ENCODE data around the gene CALD1.

The CALD1 gene

DNA sequence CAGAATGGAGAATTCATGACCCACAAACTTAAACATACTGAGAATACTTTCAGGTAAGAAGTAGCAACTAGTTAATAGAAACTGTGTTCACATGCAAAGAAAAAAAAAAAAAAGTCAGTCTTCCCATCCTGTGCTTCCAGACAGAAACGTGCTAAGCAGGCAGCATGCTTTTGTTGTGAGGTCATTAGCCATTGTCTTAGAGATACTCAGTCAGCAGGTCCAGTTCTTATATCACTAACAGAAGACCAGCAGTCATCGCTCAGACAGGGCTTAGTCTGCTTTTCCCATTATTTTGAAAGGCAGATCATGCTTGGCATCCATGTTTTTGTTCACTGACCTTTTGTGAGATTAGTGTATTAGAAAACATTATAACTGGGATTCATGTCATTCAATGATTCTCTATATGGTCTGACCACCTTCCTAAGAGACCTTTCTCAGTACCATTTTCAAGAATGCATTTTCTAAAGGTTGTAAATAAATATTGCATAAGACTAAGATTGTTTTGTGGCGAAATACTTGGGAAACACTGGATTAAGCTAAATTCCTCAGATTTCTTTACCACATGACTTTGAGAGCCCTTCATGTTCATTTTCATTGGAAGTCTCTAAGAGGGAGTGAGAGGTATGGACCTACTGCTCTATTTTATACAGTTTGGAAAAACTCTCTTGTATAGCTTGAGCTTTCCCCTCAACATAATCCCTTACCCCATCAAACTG lies 161.9 kb downstream of the CALD1 start:
- ATAC-seq (replicated peaks; ENCODE audit: extremely low read depth, poor library complexity, severe bottlenecking) (no peak), DNase-seq (ENCODE audit: low spot score in 2 of 2) (no peak)
- Mint-ChIP-seq H3K4me1 (no peaks in the 10 kb centered on the region), H3K27me3 (no peaks in the 10 kb centered on the region), H3K9me3 (no peaks in the 10 kb centered on the region), H3K36me3 (ENCODE audit: insufficient read depth) (peaks cover 4% of the 10 kb centered on the region), H3K27ac (ENCODE audit: low read depth) (no peak overlapping the region), H3K4me3 (no peak overlapping the region)

DNA sequence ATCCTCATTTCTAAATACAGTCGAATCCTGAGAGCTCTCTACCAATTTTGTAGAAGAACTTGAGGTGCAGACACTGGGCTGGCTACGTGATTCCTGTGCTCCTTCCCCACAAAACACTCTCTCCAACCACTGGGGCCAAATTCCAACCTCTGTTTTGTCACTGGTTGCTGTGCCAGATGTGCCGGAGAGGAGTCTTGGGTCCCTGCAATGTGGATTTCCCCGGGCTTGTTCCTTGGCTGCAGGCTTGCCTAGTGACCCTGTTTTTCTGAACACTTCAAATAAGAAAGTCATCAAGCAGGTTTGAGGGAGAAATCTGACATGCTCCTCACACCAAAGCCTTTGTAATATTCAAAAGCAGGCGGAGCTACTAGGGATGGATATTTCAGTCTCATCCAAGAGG lies 162.5 kb downstream of the CALD1 start:
- ATAC-seq (replicated peaks; ENCODE audit: extremely low read depth, poor library complexity, severe bottlenecking) (no peak), DNase-seq (ENCODE audit: low spot score in 2 of 2) (no peak)
- Mint-ChIP-seq H3K9me3 (no peaks in the 10 kb centered on the region), H3K27ac (ENCODE audit: low read depth) (no peak overlapping the region), H3K4me3 (no peak overlapping the region), H3K36me3 (ENCODE audit: insufficient read depth) (peaks cover 4% of the 10 kb centered on the region), H3K27me3 (peaks cover 5% of the 10 kb centered on the region), H3K4me1 (no peaks in the 10 kb centered on the region)

DNA sequence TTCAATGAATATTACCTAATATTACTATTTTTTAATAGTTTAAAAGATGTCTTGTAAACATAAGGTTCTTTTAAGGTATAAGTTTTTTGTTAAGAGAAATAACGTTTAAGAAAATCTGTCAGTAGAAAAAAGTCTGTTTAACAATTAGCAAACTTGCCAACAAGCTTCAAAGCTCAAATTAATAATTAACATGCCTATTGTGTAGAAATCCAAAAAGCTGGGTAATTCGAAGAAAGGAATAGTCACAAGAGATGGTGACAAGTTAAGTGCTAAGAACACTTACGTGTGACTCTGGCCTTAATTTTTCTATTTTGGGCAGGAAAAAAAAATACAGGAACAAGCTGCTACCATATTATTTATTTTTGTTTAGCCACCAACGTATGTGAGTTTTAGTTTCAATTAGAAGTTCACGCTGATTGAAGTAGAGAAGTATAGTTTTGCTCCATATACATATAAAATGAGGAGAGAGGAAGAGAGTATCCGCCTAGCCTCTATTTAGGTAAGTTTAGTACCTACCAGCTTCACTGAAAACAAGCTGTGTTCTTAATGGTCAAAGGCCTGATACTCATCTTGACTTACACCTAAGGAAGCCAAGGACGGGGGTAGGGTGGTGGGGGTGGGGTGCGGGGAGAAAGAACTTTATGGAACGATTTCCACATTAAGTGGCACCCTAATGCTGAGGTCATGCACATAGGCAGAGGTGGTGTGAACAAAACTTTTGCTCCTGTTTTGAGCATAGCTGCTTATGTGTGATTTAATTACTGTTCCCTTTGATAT lies 163.4 kb downstream of the CALD1 start:
- Mint-ChIP-seq H3K27ac (ENCODE audit: low read depth) (no peak overlapping the region), H3K4me1 (no peaks in the 10 kb centered on the region), H3K27me3 (peaks cover 14% of the 10 kb centered on the region), H3K4me3 (no peak overlapping the region), H3K36me3 (ENCODE audit: insufficient read depth) (peaks cover 4% of the 10 kb centered on the region), H3K9me3 (no peaks in the 10 kb centered on the region)
- DNase-seq (ENCODE audit: low spot score in 2 of 2) = no peak
- no peak for ATAC-seq (replicated peaks; ENCODE audit: extremely low read depth, poor library complexity, severe bottlenecking)

DNA sequence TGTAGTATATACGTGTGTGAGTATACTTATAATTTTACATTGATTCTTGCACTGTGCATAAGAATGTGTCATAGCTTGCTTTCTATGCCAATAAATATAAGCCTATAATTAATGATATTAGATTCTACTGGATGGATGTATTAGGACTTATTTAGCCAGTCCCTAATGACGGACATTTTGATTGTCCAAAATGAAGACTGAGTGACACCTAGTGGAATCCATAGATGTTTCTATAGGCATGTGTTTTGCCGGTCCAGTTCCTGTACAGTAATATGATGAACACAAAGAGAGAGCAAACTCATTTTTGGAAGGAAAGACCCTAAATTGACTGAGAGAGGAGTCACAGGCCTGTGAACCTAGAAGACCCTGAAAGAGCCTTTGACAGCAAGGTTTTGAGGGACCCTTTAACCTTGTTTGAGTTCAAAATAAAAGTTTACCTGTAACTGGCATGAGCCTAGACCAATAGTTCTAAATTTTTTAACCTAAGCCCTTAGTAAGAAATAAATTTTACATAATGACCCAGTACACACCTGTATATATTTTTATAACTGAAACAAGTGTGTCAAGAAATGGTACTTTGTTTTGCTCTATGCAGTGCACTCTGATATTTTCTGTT lies 164.5 kb downstream of the CALD1 start:
- Mint-ChIP-seq H3K9me3 (no peaks in the 10 kb centered on the region), H3K4me1 (no peaks in the 10 kb centered on the region), H3K27me3 (peaks cover 15% of the 10 kb centered on the region), H3K4me3 (no peak overlapping the region), H3K36me3 (ENCODE audit: insufficient read depth) (peaks cover 4% of the 10 kb centered on the region), H3K27ac (ENCODE audit: low read depth) (no peak overlapping the region)
- no peak for ATAC-seq (replicated peaks; ENCODE audit: extremely low read depth, poor library complexity, severe bottlenecking)
- DNase-seq (ENCODE audit: low spot score in 2 of 2) = no peak

DNA sequence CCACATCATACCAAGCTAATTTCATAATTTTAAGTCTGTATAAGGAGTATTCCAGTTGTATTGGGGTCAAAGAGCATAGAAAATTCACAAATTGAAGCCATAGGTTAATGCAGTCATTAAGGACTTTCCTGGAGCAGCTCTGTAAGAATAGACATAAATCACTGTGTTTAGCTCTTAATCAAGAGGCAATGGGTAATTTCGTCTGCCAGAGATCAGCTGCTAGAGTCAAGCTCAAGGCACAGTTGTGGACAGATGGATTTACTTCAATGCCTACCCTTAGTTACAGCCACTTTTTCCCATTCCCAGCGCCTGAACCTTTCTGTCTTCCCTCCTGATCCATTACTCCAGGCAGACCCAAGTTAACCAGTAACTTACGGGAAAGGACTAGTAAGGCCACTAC lies 166.3 kb downstream of the CALD1 start:
- DNase-seq (ENCODE audit: low spot score in 2 of 2) (no peak), ATAC-seq (replicated peaks; ENCODE audit: extremely low read depth, poor library complexity, severe bottlenecking) (no peak)
- no peaks in the 10 kb centered on the region for H3K4me1 Mint-ChIP-seq
- H3K36me3 Mint-ChIP-seq (ENCODE audit: insufficient read depth) = peaks cover 4% of the 10 kb centered on the region
- peaks cover 25% of the 10 kb centered on the region for H3K27me3 Mint-ChIP-seq
- H3K4me3 Mint-ChIP-seq = no peak overlapping the region
- no peak overlapping the region for H3K27ac Mint-ChIP-seq (ENCODE audit: low read depth)
- H3K9me3 Mint-ChIP-seq = no peaks in the 10 kb centered on the region

DNA sequence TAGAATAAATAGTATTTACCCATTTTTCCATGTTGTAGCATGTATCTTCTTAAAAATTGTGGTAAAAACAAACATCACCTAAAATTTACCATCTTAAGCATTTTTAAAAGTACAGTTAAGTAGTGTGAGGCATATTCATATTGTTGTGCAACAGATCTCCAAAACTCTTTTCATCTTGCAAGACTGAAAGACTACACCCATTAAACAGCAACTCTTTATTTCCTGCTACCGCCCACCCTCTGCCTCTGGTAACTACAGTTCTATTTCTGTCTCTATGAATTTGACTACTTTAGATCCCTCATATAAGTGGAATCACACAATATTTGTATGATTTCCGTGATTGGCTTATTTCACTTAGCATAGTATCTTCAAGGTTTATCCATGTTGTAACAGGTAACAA lies 166.8 kb downstream of the CALD1 start:
- DNase-seq (ENCODE audit: low spot score in 2 of 2) (no peak), ATAC-seq (replicated peaks; ENCODE audit: extremely low read depth, poor library complexity, severe bottlenecking) (no peak)
- Mint-ChIP-seq H3K4me1 (no peaks in the 10 kb centered on the region), H3K36me3 (ENCODE audit: insufficient read depth) (peaks cover 4% of the 10 kb centered on the region), H3K9me3 (no peaks in the 10 kb centered on the region), H3K27ac (ENCODE audit: low read depth) (no peak overlapping the region), H3K27me3 (peaks cover 25% of the 10 kb centered on the region), H3K4me3 (no peak overlapping the region)

DNA sequence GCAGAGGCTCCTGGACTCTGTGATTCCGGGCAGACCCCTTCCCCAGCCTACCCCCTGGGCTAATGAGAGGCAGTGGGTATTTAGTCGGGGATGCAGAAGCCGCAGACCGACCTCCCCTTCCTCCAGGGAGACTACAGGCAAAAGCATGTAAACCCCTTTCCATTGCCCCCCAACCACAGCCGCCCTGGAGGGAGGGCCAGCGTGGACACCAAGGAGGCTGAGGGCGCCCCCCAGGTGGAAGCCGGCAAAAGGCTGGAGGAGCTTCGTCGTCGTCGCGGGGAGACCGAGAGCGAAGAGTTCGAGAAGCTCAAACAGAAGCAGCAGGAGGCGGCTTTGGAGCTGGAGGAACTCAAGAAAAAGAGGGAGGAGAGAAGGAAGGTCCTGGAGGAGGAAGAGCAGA lies 167.9 kb downstream of the CALD1 start:
- H3K4me3 Mint-ChIP-seq = no peak overlapping the region
- peaks cover 25% of the 10 kb centered on the region for H3K27me3 Mint-ChIP-seq
- no peak for DNase-seq (ENCODE audit: low spot score in 2 of 2)
- no peaks in the 10 kb centered on the region for H3K9me3 Mint-ChIP-seq
- no peak for ATAC-seq (replicated peaks; ENCODE audit: extremely low read depth, poor library complexity, severe bottlenecking)
- peaks cover 4% of the 10 kb centered on the region for H3K36me3 Mint-ChIP-seq (ENCODE audit: insufficient read depth)
- H3K27ac Mint-ChIP-seq (ENCODE audit: low read depth) = no peak overlapping the region
- H3K4me1 Mint-ChIP-seq = no peaks in the 10 kb centered on the region

DNA sequence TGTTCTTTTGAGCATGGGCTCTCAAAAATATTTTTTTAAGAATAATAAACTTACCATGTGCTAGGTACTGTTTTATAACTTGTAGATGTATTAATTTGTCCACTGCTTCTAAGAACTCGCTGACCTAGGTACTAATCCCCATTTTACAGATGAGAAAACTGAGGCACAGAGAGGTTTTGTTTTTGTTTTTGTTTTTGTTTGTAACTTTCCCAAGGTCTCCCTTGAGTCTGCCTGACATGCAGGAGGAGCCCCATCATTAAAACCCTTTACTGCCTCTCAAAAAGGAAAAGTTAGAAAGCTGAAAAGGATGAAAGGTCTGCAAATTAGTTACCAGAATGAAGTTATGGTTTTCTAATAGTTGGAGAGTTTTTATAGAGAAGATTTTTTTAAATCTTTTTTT lies 168.4 kb downstream of the CALD1 start:
- peaks cover 25% of the 10 kb centered on the region for H3K27me3 Mint-ChIP-seq
- no peaks in the 10 kb centered on the region for H3K4me1 Mint-ChIP-seq
- DNase-seq (ENCODE audit: low spot score in 2 of 2) (no peak), ATAC-seq (replicated peaks; ENCODE audit: extremely low read depth, poor library complexity, severe bottlenecking) (no peak)
- H3K9me3 Mint-ChIP-seq = no peaks in the 10 kb centered on the region
- H3K27ac Mint-ChIP-seq (ENCODE audit: low read depth) = no peak overlapping the region
- peaks cover 4% of the 10 kb centered on the region for H3K36me3 Mint-ChIP-seq (ENCODE audit: insufficient read depth)
- no peak overlapping the region for H3K4me3 Mint-ChIP-seq

DNA sequence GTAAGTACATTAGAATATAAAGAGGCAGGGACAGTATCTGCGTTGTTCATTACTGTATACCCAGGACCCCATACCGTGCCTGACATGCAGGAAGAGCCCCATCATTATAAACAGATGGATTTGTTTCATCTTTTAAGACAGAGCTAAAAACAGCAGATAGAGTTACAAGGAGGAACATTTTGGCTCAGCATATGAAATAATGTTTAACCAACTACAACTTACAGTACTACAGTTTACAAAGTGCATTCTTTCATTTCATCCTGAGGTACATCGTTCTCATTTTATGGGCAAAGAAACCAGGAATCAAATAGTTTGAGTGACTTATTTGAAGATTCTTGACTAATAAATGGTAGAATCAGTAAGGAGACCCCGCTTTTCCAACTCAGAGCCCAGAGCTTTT lies 168.8 kb downstream of the CALD1 start:
- DNase-seq (ENCODE audit: low spot score in 2 of 2) (no peak), ATAC-seq (replicated peaks; ENCODE audit: extremely low read depth, poor library complexity, severe bottlenecking) (no peak)
- Mint-ChIP-seq H3K9me3 (no peaks in the 10 kb centered on the region), H3K27ac (ENCODE audit: low read depth) (no peak overlapping the region), H3K36me3 (ENCODE audit: insufficient read depth) (peaks cover 1% of the 10 kb centered on the region), H3K27me3 (peaks cover 25% of the 10 kb centered on the region), H3K4me1 (no peaks in the 10 kb centered on the region), H3K4me3 (no peak overlapping the region)

DNA sequence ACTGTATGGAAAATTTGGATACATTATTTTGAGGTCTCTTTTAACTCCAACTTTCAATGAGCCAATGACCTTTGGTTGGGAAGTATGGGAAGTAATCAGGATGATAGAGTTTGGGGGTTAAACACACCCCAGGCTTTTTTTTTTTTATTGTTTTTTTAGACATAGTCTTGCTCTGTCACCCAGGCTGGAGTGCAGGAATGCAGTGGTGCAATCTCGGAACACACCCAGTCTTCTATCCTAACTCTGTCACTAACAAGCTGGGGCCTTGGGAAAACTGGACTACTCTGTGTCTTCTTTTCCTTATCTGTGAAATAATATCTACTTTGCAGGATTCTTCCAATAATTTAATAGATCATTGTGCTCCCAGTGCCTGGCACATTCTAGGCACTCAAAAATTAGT lies 169.3 kb downstream of the CALD1 start:
- peaks cover 1% of the 10 kb centered on the region for H3K36me3 Mint-ChIP-seq (ENCODE audit: insufficient read depth)
- ATAC-seq (replicated peaks; ENCODE audit: extremely low read depth, poor library complexity, severe bottlenecking) = no peak
- no peak overlapping the region for H3K4me3 Mint-ChIP-seq
- H3K27ac Mint-ChIP-seq (ENCODE audit: low read depth) = no peak overlapping the region
- peaks cover 25% of the 10 kb centered on the region for H3K27me3 Mint-ChIP-seq
- no peak for DNase-seq (ENCODE audit: low spot score in 2 of 2)
- no peaks in the 10 kb centered on the region for H3K4me1 Mint-ChIP-seq
- no peaks in the 10 kb centered on the region for H3K9me3 Mint-ChIP-seq

DNA sequence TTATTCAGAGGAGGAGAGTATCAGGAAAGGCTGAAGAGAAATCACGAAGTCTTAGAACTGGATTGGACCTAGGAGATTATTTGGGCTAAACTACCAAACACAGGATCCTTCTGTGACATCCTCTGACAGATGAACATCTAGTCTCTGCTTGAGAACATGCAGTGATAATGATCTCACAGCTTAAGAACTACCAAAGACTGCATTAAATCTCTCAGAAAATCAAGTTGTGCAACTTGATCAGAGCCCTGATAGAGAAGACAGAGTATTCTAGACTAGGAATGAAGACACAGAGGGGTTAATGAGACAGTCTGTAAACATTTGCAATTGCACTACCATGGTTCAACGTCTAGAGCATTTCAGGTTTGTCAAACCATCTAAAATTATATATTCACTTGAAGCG lies 169.7 kb downstream of the CALD1 start:
- Mint-ChIP-seq H3K27me3 (peaks cover 25% of the 10 kb centered on the region), H3K27ac (ENCODE audit: low read depth) (no peak overlapping the region), H3K4me1 (no peaks in the 10 kb centered on the region), H3K4me3 (no peak overlapping the region), H3K9me3 (no peaks in the 10 kb centered on the region), H3K36me3 (ENCODE audit: insufficient read depth) (peaks cover 1% of the 10 kb centered on the region)
- DNase-seq (ENCODE audit: low spot score in 2 of 2) = no peak
- ATAC-seq (replicated peaks; ENCODE audit: extremely low read depth, poor library complexity, severe bottlenecking) = no peak

DNA sequence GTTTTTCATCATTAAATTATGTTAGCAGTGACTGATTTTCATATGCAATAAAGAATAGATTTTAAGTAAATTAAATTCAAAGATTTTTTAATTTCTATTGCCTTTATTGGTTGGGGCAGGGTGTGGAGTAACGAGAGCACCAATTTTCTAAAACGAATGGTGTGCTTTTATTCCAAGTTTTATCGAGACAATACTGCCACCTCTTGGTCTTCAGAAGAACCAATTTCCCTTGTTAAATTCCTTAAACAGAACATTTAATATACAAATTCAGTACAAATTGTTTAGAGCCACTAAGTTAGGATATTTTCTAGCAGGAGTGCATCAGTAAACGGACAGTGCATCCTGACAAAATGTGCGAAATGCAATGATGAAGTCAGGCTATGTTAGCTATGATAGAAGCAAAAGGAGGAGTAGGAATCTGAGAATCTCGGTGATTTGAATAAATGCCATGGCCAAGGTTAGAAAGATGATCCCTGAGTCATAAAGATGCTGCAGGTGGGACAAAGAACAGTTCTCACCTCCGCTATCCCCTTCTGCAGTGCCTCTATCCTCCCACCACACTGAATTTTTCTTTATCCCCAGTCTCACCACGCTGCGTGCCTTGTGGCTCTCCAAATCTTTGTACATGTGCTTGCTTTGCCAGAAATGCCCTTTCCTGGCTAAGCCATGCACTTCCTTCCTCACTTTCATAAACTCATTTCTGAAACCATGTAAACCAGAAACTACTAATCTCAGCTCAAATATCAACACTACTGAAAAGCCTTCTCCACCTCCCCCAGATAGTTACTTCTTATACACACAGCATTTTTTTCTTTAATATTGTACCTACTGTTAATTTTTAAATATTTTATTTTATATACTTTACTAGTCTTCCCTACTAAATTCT lies 175.0 kb downstream of the CALD1 start:
- Mint-ChIP-seq H3K9me3 (no peaks in the 10 kb centered on the region), H3K36me3 (ENCODE audit: insufficient read depth) (no peaks in the 10 kb centered on the region), H3K27ac (ENCODE audit: low read depth) (no peak overlapping the region), H3K4me3 (no peak overlapping the region), H3K27me3 (peaks cover 5% of the 10 kb centered on the region), H3K4me1 (no peaks in the 10 kb centered on the region)
- ATAC-seq (replicated peaks; ENCODE audit: extremely low read depth, poor library complexity, severe bottlenecking) (no peak), DNase-seq (ENCODE audit: low spot score in 2 of 2) (no peak)

All from central memory CD8-positive, alpha-beta T cell (primary cell).